Neural progenitor cell (in vitro differentiated cells): Measurements from ENCODE around the gene EPHB2.

Experiments used
- EZH2 ChIP-seq: fragments of 200-600 bp; sonication (generic); IDR thresholded peaks from 2 replicates; pipeline ENCODE4 v1.6.1; 2017; ENCODE audit warnings: antibody characterized with exemption, mild to moderate bottlenecking, moderate library complexity
- TF ChIP-seq, protein P1 (sequence below): fragments of 200-600 bp; sonication (generic); IDR thresholded peaks from 2 replicates; pipeline ENCODE4 v1.5.1; 2017; ENCODE audit warnings: antibody characterized with exemption, mild to moderate bottlenecking

GRCh38 chr1:22674410-22674749 lies 36.3 kb upstream of the EPHB2 start:
- no peak for TF ChIP-seq EZH2
- TF ChIP-seq, protein P1, sequence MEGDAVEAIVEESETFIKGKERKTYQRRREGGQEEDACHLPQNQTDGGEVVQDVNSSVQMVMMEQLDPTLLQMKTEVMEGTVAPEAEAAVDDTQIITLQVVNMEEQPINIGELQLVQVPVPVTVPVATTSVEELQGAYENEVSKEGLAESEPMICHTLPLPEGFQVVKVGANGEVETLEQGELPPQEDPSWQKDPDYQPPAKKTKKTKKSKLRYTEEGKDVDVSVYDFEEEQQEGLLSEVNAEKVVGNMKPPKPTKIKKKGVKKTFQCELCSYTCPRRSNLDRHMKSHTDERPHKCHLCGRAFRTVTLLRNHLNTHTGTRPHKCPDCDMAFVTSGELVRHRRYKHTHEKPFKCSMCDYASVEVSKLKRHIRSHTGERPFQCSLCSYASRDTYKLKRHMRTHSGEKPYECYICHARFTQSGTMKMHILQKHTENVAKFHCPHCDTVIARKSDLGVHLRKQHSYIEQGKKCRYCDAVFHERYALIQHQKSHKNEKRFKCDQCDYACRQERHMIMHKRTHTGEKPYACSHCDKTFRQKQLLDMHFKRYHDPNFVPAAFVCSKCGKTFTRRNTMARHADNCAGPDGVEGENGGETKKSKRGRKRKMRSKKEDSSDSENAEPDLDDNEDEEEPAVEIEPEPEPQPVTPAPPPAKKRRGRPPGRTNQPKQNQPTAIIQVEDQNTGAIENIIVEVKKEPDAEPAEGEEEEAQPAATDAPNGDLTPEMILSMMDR = no peak
